Measurements from ENCODE around the gene IL1RAP.

GRCh38 chr3:190645932-190646460, 132.1 kb downstream of the IL1RAP start:
- no peak for TF ChIP-seq POLR2AphosphoS5 (IDR thresholded peaks at IDR 0.05)
- no peak for TF ChIP-seq CTCF (IDR thresholded peaks at IDR 0.05 in 8 of 11, conservative IDR thresholded peaks at IDR 0.05 in 3 of 11)

Measured in spleen (tissue), 7 donors.